OCI-LY7 (cell line): ENCODE results near the gene NAGPA. TPM values are rescaled to one million over a fixed set of nuclear protein-coding genes. Genes with fewer than 3 reads are reported as not detected.

Experiments
- BruUV-seq: library from RNA; stranded (reverse); fragments of 400-500 nt; replicated peaks from 2 replicates; lab custom pipeline; 2021; lab: Mats Ljungman, UMichigan
- CTCF ChIA-PET: fragments of 300-600 bp; sonication (Branson Sonifier 250); formaldehyde crosslinking; loops from one replicate; lab custom pipeline; 2022; ENCODE audit warnings: antibody characterized with exemption; ENCODE audit not compliant: unreplicated experiment; lab: Charles Lee
- POLR2A ChIA-PET: fragments of 300-600 bp; sonication (Branson Sonifier 250); formaldehyde crosslinking; loops from one replicate; lab custom pipeline; 2022; ENCODE audit warnings: antibody characterized with exemption; lab: Charles Lee
- DNase-seq: peaks from one replicate; pipeline ENCODE4 v3.0.0-alpha.2; 2015; ENCODE audit warnings: low spot score
- H2AFZ ChIP-seq: fragments of 200-600 bp; sonication (generic), shearing (Covaris generic); 2 replicates; pipeline ENCODE4 v1.6.1; 2014; ENCODE audit warnings: mild to moderate bottlenecking, antibody characterized with exemption, low read length, moderate library complexity
- H3K27ac ChIP-seq: fragments of 200-600 bp; sonication (generic); 2 replicates; pipeline ENCODE4 v1.5.1; 2014; ENCODE audit warnings: mixed run types, low read depth, mild to moderate bottlenecking, moderate library complexity, low read length, inconsistent platforms; ENCODE audit not compliant: poor library complexity, severe bottlenecking
- H3K36me3 ChIP-seq: fragments of 200-600 bp; sonication (generic); 2 replicates; pipeline ENCODE4 v1.6.1; 2014; ENCODE audit warnings: mild to moderate bottlenecking, antibody characterized with exemption, low read length, moderate library complexity, mixed read lengths; ENCODE audit not compliant: insufficient read depth
- H3K4me1 ChIP-seq: fragments of 200-600 bp; sonication (generic); 2 replicates; pipeline ENCODE4 v1.5.1; 2014; ENCODE audit warnings: mild to moderate bottlenecking, low read length; ENCODE audit not compliant: insufficient read depth, poor library complexity, severe bottlenecking
- H3K4me2 ChIP-seq: fragments of 200-600 bp; sonication (generic); 2 replicates; pipeline ENCODE4 v1.6.1; 2014; ENCODE audit warnings: mild to moderate bottlenecking, low read length
- H3K4me3 ChIP-seq: fragments of 200-600 bp; sonication (generic); 2 replicates; pipeline ENCODE4 v1.5.1; 2014; ENCODE audit warnings: mild to moderate bottlenecking, low read depth, low read length; ENCODE audit not compliant: poor library complexity, severe bottlenecking
- H3K79me2 ChIP-seq: fragments of 200-600 bp; sonication (generic); 2 replicates; pipeline ENCODE4 v1.6.1; 2016; ENCODE audit warnings: low read depth, mild to moderate bottlenecking, low read length, moderate library complexity, mixed read lengths; ENCODE audit not compliant: insufficient read depth
- H3K9me2 ChIP-seq: fragments of 200-600 bp; sonication (generic); 2 replicates; pipeline ENCODE4 v1.6.1; 2016; ENCODE audit warnings: mild to moderate bottlenecking, low read length, mixed read lengths; ENCODE audit not compliant: insufficient read depth
- H3K9me3 ChIP-seq: fragments of 200-600 bp; sonication (generic); 2 replicates; pipeline ENCODE4 v1.6.1; 2014; ENCODE audit warnings: mild to moderate bottlenecking, mixed run types, low read length, mixed read lengths
- H4K20me1 ChIP-seq: fragments of 200-600 bp; sonication (generic); 2 replicates; pipeline ENCODE4 v1.6.1; 2014; ENCODE audit warnings: mild to moderate bottlenecking, antibody characterized with exemption, low read length, moderate library complexity, mixed read lengths; ENCODE audit not compliant: insufficient read depth
- CTCF ChIP-seq: fragments of 200-600 bp; sonication (generic); conservative IDR thresholded peaks from 2 replicates; pipeline ENCODE4 v1.5.1; 2014; ENCODE audit warnings: mild to moderate bottlenecking, antibody characterized with exemption, low read length, moderate library complexity, mixed read lengths
- EZH2phosphoT487 ChIP-seq: fragments of 200-600 bp; sonication (generic); IDR thresholded peaks from 2 replicates; pipeline ENCODE4 v1.6.1; 2018; ENCODE audit warnings: low read depth, borderline replicate concordance, mild to moderate bottlenecking, mixed run types, antibody characterized with exemption, low read length, moderate library complexity, mixed read lengths
- intact Hi-C: fragments of 100-400 bp; cut with micrococcal nuclease; formaldehyde crosslinking; loops from one replicate; pipeline ENCODE4 v1.10.0; 2022; ENCODE audit not compliant: unreplicated experiment
- total RNA-seq, 2 experiments: library from RNA; depleted of rRNA in 1 of 2; stranded (reverse); fragments of >200 nt in 1 of 2; shearing (Covaris generic) in 1 of 2; gene quantifications; 2 replicates each; pipeline ENCODE4 v1.2.3, GENCODE V29; 2014 to 2022

NAGPA gene
- total RNA-seq, 2 experiments from 2014 or later = 12.8 to 14.6 TPM

- H3K4me2 ChIP-seq = peak overlapping the region; percentile 78
- CTCF ChIA-PET = interaction anchor here (0.6 kb wide), 1 partner anchor 18 kb away, joined by 5 read pairs; no protein-coding TSS in a partner anchor
- no peak overlapping the region for H3K27ac ChIP-seq
- peaks cover 19% of the 10 kb centered on the region for H3K4me1 ChIP-seq
- H3K9me2 ChIP-seq = no peaks in the 10 kb centered on the region
- no peak for DNase-seq
- BruUV-seq = no TSS peak
- H3K9me3 ChIP-seq = no peaks in the 10 kb centered on the region
- H4K20me1 ChIP-seq = no peaks in the 10 kb centered on the region
- intact Hi-C loops = no loop called here
- H3K4me3 ChIP-seq = peak overlapping the region; percentile 78
- H3K36me3 ChIP-seq = peaks cover 37% of the 10 kb centered on the region
- TF ChIP-seq EZH2phosphoT487 = no peak
- POLR2A ChIA-PET = interaction anchor here (1.8 kb wide), 1 partner anchor 25 kb away, joined by 7 read pairs; no protein-coding TSS in a partner anchor
- H3K79me2 ChIP-seq = peaks cover 13% of the 10 kb centered on the region; the same call in 1 of the 2 replicates
- H2AFZ ChIP-seq = no peak overlapping the region
Measured at GRCh38 chr16:5073279-5073629, 39.5 kb upstream of the NAGPA start.

GRCh38 chr16:5072334-5073278 lies 38.9 kb upstream of the NAGPA start:
- H3K36me3 ChIP-seq = peaks cover 36% of the 10 kb centered on the region
- peak overlapping the region; percentile 57 for H3K27ac ChIP-seq
- H3K79me2 ChIP-seq = peaks cover 13% of the 10 kb centered on the region; the same call in 1 of the 2 replicates
- H3K4me2 ChIP-seq = peak overlapping the region; percentile 78
- H2AFZ ChIP-seq = peak overlapping the region; percentile 97; the same call in 1 of the 2 replicates
- peak overlapping the region; percentile 78 for H3K4me3 ChIP-seq
- TF ChIP-seq EZH2phosphoT487 (no peak), CTCF (no peak)
- intact Hi-C loops = no loop called here
- no peaks in the 10 kb centered on the region for H3K9me3 ChIP-seq
- DNase-seq = no peak
- ChIA-PET POLR2A (interaction anchor here (0.5 to 1.8 kb wide), 4 partner anchors 10 to 216 kb away, joined by 3 to 7 read pairs (median 4); no protein-coding TSS in a partner anchor), CTCF (interaction anchor here (0.6 to 1.1 kb wide), 2 partner anchors 18 to 21 kb away, joined by 3 to 5 read pairs; no protein-coding TSS in a partner anchor)
- H4K20me1 ChIP-seq = no peaks in the 10 kb centered on the region
- H3K4me1 ChIP-seq = peaks cover 19% of the 10 kb centered on the region
- BruUV-seq = TSS peak; percentile 68
- no peaks in the 10 kb centered on the region for H3K9me2 ChIP-seq

- CTCF ChIA-PET = interaction anchor here (1.1 kb wide), 1 partner anchor 20 kb away, joined by 3 read pairs; no protein-coding TSS in a partner anchor
- intact Hi-C loops = loop anchor here (2.0 kb wide), 1 partner anchor 25 kb away; the partner anchor contains the start of gene EEF2KMT
- H3K27ac ChIP-seq = peak within 1 kb of the TSS; percentile 57
Measured at GRCh38 chr16:5071681-5072333, 38.1 kb upstream of the NAGPA start, which contains the start of gene ALG1. ALG1 (plus strand) TSS chr16:5071843; CDS start chr16:5071850, 7 bp downstream.

More at GRCh38 chr16:5071681-5072333, 38.1 kb upstream of the NAGPA start, which contains the start of gene ALG1:
- H3K9me3 ChIP-seq = no peaks in the 10 kb centered on the region
- H3K36me3 ChIP-seq = peaks cover 31% of the 10 kb centered on the region
- DNase-seq = peak; percentile 89
- peaks cover 13% of the 10 kb centered on the region; the same call in 1 of the 2 replicates for H3K79me2 ChIP-seq
- peak within 1 kb of the TSS; percentile 97 for H2AFZ ChIP-seq
- no peaks in the 10 kb centered on the region for H4K20me1 ChIP-seq
- POLR2A ChIA-PET = interaction anchor here (0.5 to 1.8 kb wide), 5 partner anchors 9 to 215 kb away, joined by 3 to 7 read pairs (median 4); partner anchors contain the start of gene NAGPA
- peak within 1 kb of the TSS; percentile 78 for H3K4me2 ChIP-seq
- peaks cover 19% of the 10 kb centered on the region for H3K4me1 ChIP-seq
- BruUV-seq = no TSS peak
- H3K4me3 ChIP-seq = peak within 1 kb of the TSS; percentile 78
- no peaks in the 10 kb centered on the region for H3K9me2 ChIP-seq
- no peak for TF ChIP-seq CTCF
